Activated CD4-positive, alpha-beta T cell treated with anti-CD3 and anti-CD28 coated beads for 36 hours (primary cell): ENCODE measurements around the gene SLC22A12. TPM values are rescaled to one million over a fixed set of nuclear protein-coding genes. Genes with fewer than 3 reads are reported as not detected.

Source experiments
- ATAC-seq: fragments of 200-7000 bp; cut with Tn5 transposase; one replicate; pipeline ENCODE4 v1.10.0; 2021; ENCODE audit warnings: mild to moderate bottlenecking, moderate library complexity
- CTCF ChIA-PET: fragments of 350-600 bp; sonication (Branson Sonifier 250); formaldehyde crosslinking; loops from one replicate; lab custom pipeline; 2021; ENCODE audit warnings: antibody characterized with exemption; lab: Charles Lee
- POLR2A ChIA-PET: fragments of 350-600 bp; sonication (Branson Sonifier 250); formaldehyde crosslinking; loops from one replicate; lab custom pipeline; 2021; ENCODE audit warnings: antibody characterized with exemption, inconsistent platforms; lab: Charles Lee
- DNase-seq: peaks from one replicate; pipeline ENCODE4 v3.0.0-alpha.2; 2020
- H3K27ac Mint-ChIP-seq: one replicate; pipeline ENCODE4 v1.8.0; 2021; ENCODE audit warnings: mixed read lengths
- H3K27me3 Mint-ChIP-seq: one replicate; pipeline ENCODE4 v1.8.0; 2021; ENCODE audit warnings: mixed read lengths
- H3K36me3 Mint-ChIP-seq: one replicate; pipeline ENCODE4 v1.8.0; 2021; ENCODE audit warnings: low read depth, mixed read lengths
- H3K4me1 Mint-ChIP-seq: one replicate; pipeline ENCODE4 v1.8.0; 2021; ENCODE audit warnings: mixed read lengths
- H3K4me3 Mint-ChIP-seq: one replicate; pipeline ENCODE4 v1.8.0; 2021; ENCODE audit warnings: mild to moderate bottlenecking, moderate library complexity, mixed read lengths
- H3K9me3 Mint-ChIP-seq: one replicate; pipeline ENCODE4 v1.8.0; 2021; ENCODE audit warnings: low read depth, mixed read lengths
- intact Hi-C, 2 experiments: fragments of 100-400 bp; cut with DNase I in 1 of 2; cut with micrococcal nuclease in 1 of 2; formaldehyde crosslinking; loops; one replicate each; pipeline versions ENCODE4 v1.14.2 to v1.15.1; 2022 to 2024; cut with DNase I, micrococcal nuclease
- total RNA-seq, 2 experiments: library from RNA; stranded (reverse); gene quantifications; one replicate each; pipeline ENCODE4 v1.2.3, GENCODE V29; 2021

The SLC22A12 gene
- total RNA-seq, 2 experiments from 2014 or later: not detected

DNA sequence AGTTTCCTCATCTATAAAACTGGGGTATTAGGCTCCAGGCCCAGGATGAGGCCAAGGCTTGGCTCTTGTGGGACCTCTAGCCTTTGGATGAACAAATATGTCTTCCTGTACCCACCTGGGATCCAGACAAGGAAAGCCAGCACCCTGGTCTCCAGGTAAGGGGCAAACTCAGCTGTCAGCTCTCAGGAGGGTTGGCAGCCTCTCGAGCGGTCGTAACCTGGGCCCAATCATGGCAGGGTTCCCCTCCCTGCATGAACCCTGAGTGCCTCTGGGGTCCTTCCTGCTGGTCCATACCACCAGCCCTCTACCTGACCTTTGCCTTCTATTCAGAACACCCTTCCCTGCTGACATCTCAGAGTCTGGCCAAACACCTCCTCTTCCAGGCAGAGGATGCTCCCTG is 19.6 kb downstream of the SLC22A12 start:
- CTCF ChIA-PET: interaction anchor here (1.2 kb wide), 1 partner anchor 39 kb away, joined by 3 read pairs; no protein-coding TSS in a partner anchor
- H3K4me1 Mint-ChIP-seq: peaks cover 14% of the 10 kb centered on the region
- intact Hi-C loops: no loop called here
- no peak for ATAC-seq
- POLR2A ChIA-PET: no interaction called here
- no peaks in the 10 kb centered on the region for H3K27me3 Mint-ChIP-seq
- H3K27ac Mint-ChIP-seq: no peak overlapping the region
- no peak overlapping the region for H3K4me3 Mint-ChIP-seq
- H3K36me3 Mint-ChIP-seq: no peaks in the 10 kb centered on the region
- no peaks in the 10 kb centered on the region for H3K9me3 Mint-ChIP-seq
- no peak for DNase-seq

DNA sequence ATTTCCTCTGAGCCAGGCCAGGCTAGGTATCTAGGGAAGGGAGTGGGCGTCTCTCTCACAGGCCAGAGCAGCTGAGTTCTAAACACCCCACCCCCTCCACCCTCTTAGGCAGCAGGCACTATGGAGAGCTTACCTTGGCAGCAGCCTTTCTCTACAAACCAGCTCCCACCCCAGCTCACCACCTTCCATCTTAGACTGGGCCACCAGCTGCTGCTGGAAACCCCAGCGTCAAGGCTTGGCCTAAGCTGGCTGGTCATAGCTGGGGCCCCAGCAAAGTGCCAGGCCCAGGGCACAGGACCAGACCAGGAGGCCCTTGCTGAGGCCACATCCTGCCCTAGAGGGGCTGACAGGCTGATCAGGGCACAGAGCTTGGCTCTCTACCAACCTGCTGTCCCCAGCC is 20.2 kb downstream of the SLC22A12 start:
- ATAC-seq (no peak), DNase-seq (no peak)
- Mint-ChIP-seq H3K4me3 (no peak overlapping the region), H3K9me3 (no peaks in the 10 kb centered on the region), H3K27me3 (no peaks in the 10 kb centered on the region), H3K36me3 (no peaks in the 10 kb centered on the region), H3K4me1 (peaks cover 14% of the 10 kb centered on the region), H3K27ac (no peak overlapping the region)
- CTCF ChIA-PET: interaction anchor here (1.1 kb wide), 1 partner anchor 37 kb away, joined by 3 read pairs; no protein-coding TSS in a partner anchor
- POLR2A ChIA-PET: no interaction called here
- intact Hi-C loops: no loop called here

DNA sequence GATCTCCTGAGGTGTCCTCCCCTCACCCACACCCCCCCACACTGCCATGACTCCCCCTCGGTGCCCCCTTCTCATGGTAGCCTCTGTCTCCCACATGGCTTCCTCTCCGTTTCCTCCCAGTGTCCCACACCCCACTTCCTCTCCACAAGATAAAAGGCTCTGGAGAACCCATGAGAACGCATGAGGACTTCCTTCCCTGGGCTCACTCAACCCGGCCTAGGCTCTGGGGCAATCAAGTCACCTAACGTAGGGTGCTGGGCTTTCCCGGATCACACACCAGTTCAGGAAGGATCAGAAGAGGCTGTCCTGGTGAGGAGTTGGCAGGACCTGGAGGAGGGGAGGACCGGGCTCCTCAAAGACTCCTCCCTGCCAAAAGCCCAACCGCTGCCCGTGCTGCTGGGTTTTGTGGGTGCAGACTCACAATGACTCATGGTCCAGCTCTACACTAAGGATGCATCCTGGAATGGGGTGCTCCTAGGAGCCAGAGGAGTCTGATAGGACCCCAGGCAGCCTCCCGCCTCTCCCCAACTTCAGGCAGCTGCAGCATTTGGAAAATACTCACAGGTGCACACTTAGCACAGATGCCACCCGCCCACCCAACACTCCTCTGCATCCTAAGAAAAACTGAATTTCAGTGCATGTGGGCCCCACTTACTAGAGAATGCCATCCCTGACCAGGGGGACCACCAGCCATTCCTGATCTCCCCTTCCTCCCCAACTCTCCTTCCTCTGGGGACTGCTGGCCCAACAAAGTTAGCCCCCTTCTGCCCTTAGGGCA is 21.0 kb downstream of the SLC22A12 start:
- ATAC-seq: no peak
- intact Hi-C loops: no loop called here
- H3K36me3 Mint-ChIP-seq: no peaks in the 10 kb centered on the region
- H3K9me3 Mint-ChIP-seq: no peaks in the 10 kb centered on the region
- no peak overlapping the region for H3K27ac Mint-ChIP-seq
- DNase-seq: no peak
- H3K4me1 Mint-ChIP-seq: peaks cover 14% of the 10 kb centered on the region
- CTCF ChIA-PET: interaction anchor here (1.1 kb wide), 1 partner anchor 38 kb away, joined by 3 read pairs; no protein-coding TSS in a partner anchor
- POLR2A ChIA-PET: no interaction called here
- no peaks in the 10 kb centered on the region for H3K27me3 Mint-ChIP-seq
- no peak overlapping the region for H3K4me3 Mint-ChIP-seq

DNA sequence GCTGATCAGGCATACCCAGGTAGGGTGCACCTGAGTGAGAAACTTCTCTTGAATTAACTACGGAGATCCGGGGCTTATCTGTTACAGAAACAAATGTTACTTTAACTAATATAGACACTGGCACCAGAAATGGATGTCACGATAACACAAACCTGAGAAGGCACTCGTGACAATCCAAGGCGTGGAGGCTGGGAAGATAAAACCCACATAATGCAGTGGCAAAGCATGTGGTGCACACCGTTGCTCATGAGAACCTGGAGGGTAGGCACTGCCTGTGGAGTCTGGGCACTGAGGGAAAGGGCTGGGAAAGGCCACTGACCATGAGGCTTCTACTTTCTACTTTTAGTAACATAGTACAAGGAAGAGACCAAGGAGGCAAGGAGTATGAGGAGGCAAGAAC is 22.6 kb downstream of the SLC22A12 start:
- ATAC-seq (no peak), DNase-seq (no peak)
- Mint-ChIP-seq H3K27ac (no peak overlapping the region), H3K36me3 (no peaks in the 10 kb centered on the region), H3K4me1 (peaks cover 14% of the 10 kb centered on the region), H3K4me3 (no peak overlapping the region), H3K9me3 (no peaks in the 10 kb centered on the region), H3K27me3 (no peaks in the 10 kb centered on the region)
- intact Hi-C loops: no loop called here
- ChIA-PET CTCF (no interaction called here), POLR2A (no interaction called here)

DNA sequence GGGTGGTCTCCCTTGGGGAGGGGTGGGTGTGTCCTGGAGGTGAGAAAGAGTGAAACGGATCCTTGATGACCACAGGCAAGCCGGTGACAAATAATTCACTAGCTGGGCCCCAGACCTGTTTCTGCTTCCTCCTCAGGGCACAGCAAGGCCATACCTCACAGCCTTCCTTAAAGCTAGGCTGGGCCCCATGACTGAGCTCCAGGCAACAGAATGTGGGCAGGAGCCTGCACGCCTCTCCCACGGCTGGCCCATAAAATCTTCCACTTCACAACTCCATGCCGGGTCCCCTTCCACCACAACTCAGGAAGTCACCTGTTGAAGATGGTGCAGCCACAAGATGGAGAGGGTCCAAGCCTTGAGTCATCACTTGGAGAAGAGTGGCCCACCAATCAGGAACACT is 23.9 kb downstream of the SLC22A12 start:
- H3K27ac Mint-ChIP-seq: no peak overlapping the region
- no peaks in the 10 kb centered on the region for H3K27me3 Mint-ChIP-seq
- ChIA-PET POLR2A (no interaction called here), CTCF (interaction anchor here (0.5 to 1.1 kb wide), 2 partner anchors 30 to 166 kb away, joined by 3 read pairs; no protein-coding TSS in a partner anchor)
- no peak overlapping the region for H3K4me3 Mint-ChIP-seq
- intact Hi-C loops: no loop called here
- H3K9me3 Mint-ChIP-seq: no peaks in the 10 kb centered on the region
- DNase-seq (no peak), ATAC-seq (no peak)
- no peaks in the 10 kb centered on the region for H3K36me3 Mint-ChIP-seq
- peaks cover 13% of the 10 kb centered on the region for H3K4me1 Mint-ChIP-seq

DNA sequence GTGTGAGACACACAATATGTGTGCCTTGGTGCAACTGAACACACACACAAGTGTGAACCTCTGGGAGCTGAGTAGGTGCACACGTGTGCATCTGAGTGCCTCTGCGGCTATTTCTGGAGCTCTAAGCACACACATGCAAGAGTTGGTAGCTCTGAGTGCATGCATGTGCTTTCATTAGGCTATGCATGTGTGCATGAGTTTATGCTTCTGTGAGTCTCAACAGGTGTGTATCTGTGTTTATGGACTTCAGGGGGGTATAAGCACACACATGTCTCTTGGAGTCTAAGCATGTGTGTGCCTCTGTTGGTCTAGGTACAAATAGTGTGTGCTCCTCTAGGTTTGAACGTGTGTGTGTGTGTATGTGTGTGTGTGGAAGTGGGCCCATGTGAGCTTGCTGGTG is 25.8 kb downstream of the SLC22A12 start:
- Mint-ChIP-seq H3K27me3 (no peaks in the 10 kb centered on the region), H3K36me3 (no peaks in the 10 kb centered on the region), H3K4me3 (no peak overlapping the region), H3K4me1 (peaks cover 12% of the 10 kb centered on the region), H3K9me3 (no peaks in the 10 kb centered on the region), H3K27ac (no peak overlapping the region)
- ChIA-PET CTCF (no interaction called here), POLR2A (no interaction called here)
- no peak for ATAC-seq
- DNase-seq: no peak
- intact Hi-C loops: no loop called here

DNA sequence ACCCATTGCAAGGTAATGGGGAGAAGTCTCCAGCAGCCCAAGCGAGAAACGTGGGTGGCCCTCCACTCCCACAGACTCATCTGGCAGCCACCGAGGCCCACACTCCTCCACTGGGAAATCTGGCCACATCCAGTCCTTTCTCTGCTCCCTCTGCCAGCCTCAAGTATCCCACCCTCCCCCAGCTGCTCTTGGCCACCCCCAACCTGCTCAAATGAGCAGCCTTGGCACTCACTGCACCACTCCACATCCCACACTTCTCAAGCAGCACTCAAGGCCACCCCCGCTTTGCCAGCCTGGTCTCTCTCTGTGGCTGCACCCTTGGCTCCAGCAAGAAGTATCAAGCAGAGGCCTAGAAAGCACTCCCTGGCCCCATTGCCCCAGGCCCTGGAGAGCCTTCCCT is 28.2 kb downstream of the SLC22A12 start:
- peaks cover 4% of the 10 kb centered on the region for H3K4me1 Mint-ChIP-seq
- CTCF ChIA-PET: no interaction called here
- no peaks in the 10 kb centered on the region for H3K9me3 Mint-ChIP-seq
- H3K27me3 Mint-ChIP-seq: no peaks in the 10 kb centered on the region
- intact Hi-C loops: no loop called here
- POLR2A ChIA-PET: no interaction called here
- ATAC-seq (no peak), DNase-seq (no peak)
- no peak overlapping the region for H3K4me3 Mint-ChIP-seq
- H3K36me3 Mint-ChIP-seq: no peaks in the 10 kb centered on the region
- H3K27ac Mint-ChIP-seq: no peak overlapping the region

DNA sequence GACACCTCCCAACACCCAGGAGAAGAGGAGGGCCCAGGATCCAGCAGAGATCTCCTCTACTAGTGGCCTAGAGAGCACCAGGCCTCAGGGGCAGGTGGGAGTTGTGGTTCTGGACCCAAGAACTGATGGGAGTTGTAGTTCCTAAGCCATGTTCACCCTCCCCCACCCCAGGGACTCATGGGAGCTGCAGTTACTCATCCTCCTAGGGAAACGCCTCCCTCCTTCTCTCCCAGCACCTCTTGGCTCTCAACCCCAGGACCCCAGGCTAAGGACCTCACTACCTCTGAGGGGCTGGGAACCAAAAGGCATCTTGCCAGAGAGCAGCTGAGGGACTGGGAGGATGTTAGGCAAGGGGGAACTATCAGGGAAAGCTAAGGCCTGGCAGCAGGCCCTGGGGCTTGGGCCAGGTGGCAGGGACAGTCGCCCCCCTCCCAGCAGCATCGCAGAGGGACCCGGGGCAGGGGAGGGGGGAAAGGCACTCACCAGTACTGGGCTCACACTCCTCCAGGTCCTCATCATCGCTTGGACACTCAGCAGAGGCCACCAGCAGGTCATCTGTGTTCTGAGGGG is 28.9 kb downstream of the SLC22A12 start:
- H3K27me3 Mint-ChIP-seq: no peaks in the 10 kb centered on the region
- no peak overlapping the region for H3K27ac Mint-ChIP-seq
- ChIA-PET CTCF (no interaction called here), POLR2A (no interaction called here)
- H3K4me3 Mint-ChIP-seq: no peak overlapping the region
- DNase-seq (peak; percentile 54), ATAC-seq (peak; percentile 75)
- no peaks in the 10 kb centered on the region for H3K36me3 Mint-ChIP-seq
- intact Hi-C loops: no loop called here
- H3K9me3 Mint-ChIP-seq: no peaks in the 10 kb centered on the region
- H3K4me1 Mint-ChIP-seq: peaks cover 4% of the 10 kb centered on the region

DNA sequence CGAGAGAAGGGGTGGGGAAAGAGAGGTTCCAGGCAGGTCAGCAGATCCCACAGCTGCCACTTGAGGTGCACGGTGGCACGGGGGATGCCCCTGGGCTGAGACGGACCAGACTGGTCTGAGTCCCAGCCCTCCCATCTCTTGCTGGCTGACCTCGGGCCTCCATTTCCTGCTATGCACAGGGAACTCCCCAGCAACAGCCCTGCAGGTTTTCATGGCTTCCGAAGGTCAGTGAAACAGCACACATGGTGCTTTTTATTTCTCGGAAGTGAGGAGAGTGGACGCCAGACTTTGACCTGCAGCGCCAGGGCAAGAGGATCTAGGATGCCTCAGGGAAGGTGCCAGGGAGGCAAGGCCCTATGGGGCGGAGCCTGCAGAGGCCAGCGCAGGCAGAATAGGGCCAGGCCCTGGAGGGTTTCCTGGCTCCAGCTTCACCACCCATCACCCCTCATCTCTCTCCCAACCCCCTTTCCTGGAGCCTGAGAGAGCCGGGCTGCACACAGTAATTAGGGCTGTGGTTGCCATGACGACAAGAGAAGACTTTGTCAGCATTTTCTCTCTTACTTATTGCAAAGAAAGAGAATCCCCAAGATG is 29.5 kb downstream of the SLC22A12 start:
- Mint-ChIP-seq H3K27me3 (no peaks in the 10 kb centered on the region), H3K27ac (no peak overlapping the region), H3K4me1 (peaks cover 4% of the 10 kb centered on the region), H3K36me3 (no peaks in the 10 kb centered on the region), H3K9me3 (no peaks in the 10 kb centered on the region), H3K4me3 (no peak overlapping the region)
- CTCF ChIA-PET: no interaction called here
- DNase-seq (no peak), ATAC-seq (no peak)
- intact Hi-C loops: no loop called here
- POLR2A ChIA-PET: no interaction called here

DNA sequence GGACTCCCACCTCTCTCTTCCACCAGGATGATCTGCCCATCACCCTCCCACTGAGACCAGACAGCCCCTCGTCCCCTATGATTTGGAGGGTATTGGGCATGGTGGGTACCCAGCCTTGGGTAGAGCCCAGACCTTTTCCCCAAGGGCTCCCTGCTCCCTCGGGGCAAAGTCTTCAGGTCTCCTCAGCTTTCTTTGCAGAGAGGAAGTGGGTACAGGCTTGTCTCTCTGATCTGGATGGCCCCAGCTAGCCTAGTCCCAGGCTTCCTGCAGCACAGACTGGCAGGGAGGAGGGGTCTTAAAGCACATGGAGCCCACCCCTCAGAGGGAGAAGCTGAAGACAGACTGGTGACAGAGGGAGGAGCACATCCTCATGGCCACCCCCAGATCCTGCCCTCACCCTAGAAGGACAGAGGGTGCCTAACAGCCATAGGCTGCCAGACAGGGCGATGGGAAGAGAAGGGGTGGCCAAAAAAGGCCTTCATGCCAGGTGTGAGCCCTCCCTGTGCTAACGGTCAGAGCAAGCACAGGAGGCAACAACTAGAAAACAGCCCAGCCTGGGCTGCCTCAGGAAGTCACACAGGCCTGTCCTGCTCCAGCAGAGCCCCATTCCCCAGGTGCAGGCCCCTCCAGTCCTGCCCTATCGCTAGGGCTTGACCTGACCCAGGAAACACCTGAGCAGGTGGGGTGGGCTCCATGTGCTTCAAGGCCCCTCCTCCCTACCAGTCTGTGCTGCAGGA is 30.4 kb downstream of the SLC22A12 start:
- DNase-seq (no peak), ATAC-seq (no peak)
- ChIA-PET CTCF (no interaction called here), POLR2A (no interaction called here)
- intact Hi-C loops: no loop called here
- Mint-ChIP-seq H3K27ac (no peak overlapping the region), H3K4me1 (peaks cover 4% of the 10 kb centered on the region), H3K4me3 (no peak overlapping the region), H3K27me3 (no peaks in the 10 kb centered on the region), H3K36me3 (no peaks in the 10 kb centered on the region), H3K9me3 (no peaks in the 10 kb centered on the region)

DNA sequence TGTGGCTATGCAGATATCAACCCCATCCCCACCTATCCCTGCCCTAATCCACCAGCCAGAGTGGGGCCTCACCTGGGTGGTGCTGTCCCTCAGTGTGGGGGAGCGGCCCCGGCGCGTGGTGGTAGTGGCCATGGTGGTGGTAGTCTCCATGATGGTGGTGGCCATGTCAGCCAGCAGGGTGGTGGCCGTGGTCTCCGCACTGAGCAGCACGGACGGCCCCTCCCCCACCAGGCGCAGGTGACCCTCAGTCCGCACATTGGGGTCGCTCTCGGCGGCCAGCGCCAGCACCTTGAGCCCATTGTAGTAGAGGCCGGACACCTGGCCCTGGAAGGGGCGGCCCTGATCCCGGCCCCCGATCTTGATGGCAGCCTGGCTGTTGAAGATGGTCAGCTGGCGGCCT is 31.7 kb downstream of the SLC22A12 start:
- DNase-seq: no peak
- Mint-ChIP-seq H3K4me1 (peaks cover 4% of the 10 kb centered on the region), H3K4me3 (no peak overlapping the region), H3K9me3 (no peaks in the 10 kb centered on the region), H3K27ac (no peak overlapping the region), H3K27me3 (no peaks in the 10 kb centered on the region), H3K36me3 (no peaks in the 10 kb centered on the region)
- intact Hi-C loops: no loop called here
- ChIA-PET POLR2A (no interaction called here), CTCF (no interaction called here)
- ATAC-seq: no peak
